Measurements from ENCODE around the gene VWA8. TPM values are rescaled to one million over a fixed set of nuclear protein-coding genes. Genes with fewer than 3 reads are reported as not detected.
"Not testable (repeated sequence)": the region's sequence is repeated elsewhere in the genome, so short reads cannot be mapped to it uniquely, and the experiment has no call there.

VWA8 gene
- total and polyA plus RNA-seq, 2 of the 13 experiments (the other 11 are each of a cell fraction or from before 2014, with no cell fraction given): 9.1 to 17.3 TPM

GRCh38 chr13:41900918-41901317 is 60.0 kb downstream of the VWA8 start (continued):
- no peak for TF ChIP-seq PHF8 (CRISPR knock-in tag; IDR thresholded peaks at IDR 0.05)
- TF ChIP-seq PPARG (CRISPR knock-in tag; conservative IDR thresholded peaks at IDR 0.05): no peak
- no peak for TF ChIP-seq HOXA9 (CRISPR knock-in tag; IDR thresholded peaks at IDR 0.05; ENCODE audit: borderline replicate concordance)
- no peak for TF ChIP-seq SOX13 (IDR thresholded peaks at IDR 0.05)
- 0 out of 4 replicates have a peak, but pooled peaks of 1 of the 2 experiments have one; percentile 12 for TF ChIP-seq SOX13 (CRISPR knock-in tag; conservative IDR thresholded peaks at IDR 0.05 in 1 of 2, IDR thresholded peaks at IDR 0.05 in 1 of 2)
- peak; percentile 68; the same call in 1 of the 2 replicates for TF ChIP-seq ARID5B (CRISPR knock-in tag; IDR thresholded peaks at IDR 0.05)
- TF ChIP-seq, protein P1, sequence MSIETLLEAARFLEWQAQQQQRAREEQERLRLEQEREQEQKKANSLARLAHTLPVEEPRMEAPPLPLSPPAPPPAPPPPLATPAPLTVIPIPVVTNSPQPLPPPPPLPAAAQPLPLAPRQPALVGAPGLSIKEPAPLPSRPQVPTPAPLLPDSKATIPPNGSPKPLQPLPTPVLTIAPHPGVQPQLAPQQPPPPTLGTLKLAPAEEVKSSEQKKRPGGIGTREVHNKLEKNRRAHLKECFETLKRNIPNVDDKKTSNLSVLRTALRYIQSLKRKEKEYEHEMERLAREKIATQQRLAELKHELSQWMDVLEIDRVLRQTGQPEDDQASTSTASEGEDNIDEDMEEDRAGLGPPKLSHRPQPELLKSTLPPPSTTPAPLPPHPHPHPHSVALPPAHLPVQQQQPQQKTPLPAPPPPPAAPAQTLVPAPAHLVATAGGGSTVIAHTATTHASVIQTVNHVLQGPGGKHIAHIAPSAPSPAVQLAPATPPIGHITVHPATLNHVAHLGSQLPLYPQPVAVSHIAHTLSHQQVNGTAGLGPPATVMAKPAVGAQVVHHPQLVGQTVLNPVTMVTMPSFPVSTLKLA (IDR thresholded peaks at IDR 0.05): no peak

DNA sequence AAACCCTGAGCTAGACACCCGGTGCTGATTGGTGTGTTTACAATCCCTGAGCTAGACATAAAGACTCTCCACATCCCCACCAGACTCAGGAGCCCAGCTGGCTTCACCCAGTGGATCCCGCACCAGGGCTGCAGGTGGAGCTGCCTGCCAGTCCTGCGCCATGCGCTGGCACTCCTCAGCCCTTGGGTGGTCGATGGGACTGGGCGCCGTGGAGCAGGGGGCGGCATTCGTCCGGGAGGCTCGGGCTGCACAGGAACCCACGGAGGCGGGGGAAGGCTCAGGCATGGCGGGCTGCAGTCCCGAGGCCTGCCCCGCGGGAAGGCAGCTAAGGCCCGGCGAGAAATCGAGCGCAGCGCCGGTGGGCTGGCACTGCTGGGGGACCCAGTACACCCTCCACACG is 62.5 kb downstream of the VWA8 start:
- WGBS (ENCODE audit: low lambda C conversion rate): 98% methylated on average over 12 of the region's 24 CpGs
- H3K79me2 ChIP-seq (ENCODE audit: insufficient read depth, low read length); H3K4me2 ChIP-seq (ENCODE audit: low read depth, low read length); DNase-seq (ENCODE audit: low spot score); H3K27ac ChIP-seq (ENCODE audit: extremely low read length, insufficient read depth, low read length); intact Hi-C loops (cut with micrococcal nuclease; ENCODE audit: unreplicated experiment); H3K36me3 ChIP-seq (replicated peaks in 1 of 2; ENCODE audit: control insufficient read depth in 1 of 2, insufficient read depth in 2 of 2, low read length in 2 of 2); FAIRE-seq; H3K9me3 ChIP-seq (ENCODE audit: low read length); CTCF ChIA-PET (ENCODE audit: low intra/inter-chr PET ratio, low total read pairs); H3K4me1 ChIP-seq (ENCODE audit: insufficient read depth, low read length); ATAC-seq; H4K20me1 ChIP-seq (ENCODE audit: insufficient read depth, low read length); H2AFZ ChIP-seq (ENCODE audit: low read length); H3K9ac ChIP-seq (ENCODE audit: insufficient read depth, low read depth, low read length); BruUV-seq (replicated peaks); in situ Hi-C loops (cut with HindIII; ENCODE audit: extremely low pct_ligation_motif_present, low pct_unique_long_range_greater_than_20kb); H3K27me3 ChIP-seq (ENCODE audit: control insufficient read depth in 1 of 2, insufficient read depth in 2 of 2, low read length in 2 of 2); POLR2A ChIA-PET; H3K4me3 ChIP-seq (replicated peaks in 1 of 3; ENCODE audit: insufficient read depth in 1 of 3, low read depth in 2 of 3, low read length in 3 of 3): not testable (repeated sequence)
